ENCODE measurements around the gene IFNLR1. TPM values are rescaled to one million over a fixed set of nuclear protein-coding genes. Genes with fewer than 3 reads are reported as not detected.

IFNLR1 gene
- total and polyA plus RNA-seq, 9 of the 15 experiments (the other 6 are each of a cell fraction or from before 2014, with no cell fraction given): not detected

GRCh38 chr1:24154215-24154614, 32.9 kb downstream of the IFNLR1 start:
- no peaks in the 10 kb centered on the region for H3K36me3 ChIP-seq (ENCODE audit: control insufficient read depth, insufficient read depth, low read length)
- TF ChIP-seq NRF1 (conservative IDR thresholded peaks at IDR 0.05 in 1 of 2, IDR thresholded peaks at IDR 0.05 in 1 of 2) (peak; percentile 40 to 41; a peak in 2 of 4 replicates), THRAP3 (IDR thresholded peaks at IDR 0.05; ENCODE audit: borderline replicate concordance) (no peak), E4F1 (CRISPR knock-in tag; IDR thresholded peaks at IDR 0.05; ENCODE audit: borderline replicate concordance) (no peak), ZNF436 (CRISPR knock-in tag; IDR thresholded peaks at IDR 0.05) (no peak), BHLHE40 (IDR thresholded peaks at IDR 0.05; ENCODE audit: low read length) (peak; percentile 44; the same call in 1 of the 2 replicates), TCF7L2 (IDR thresholded peaks at IDR 0.05; ENCODE audit: low read depth, low read length) (no peak)
- no peak overlapping the region for H2AFZ ChIP-seq (ENCODE audit: low read depth, low read length)
- ATAC-seq: no peak
- no peaks in the 10 kb centered on the region for H3K9me1 ChIP-seq (ENCODE audit: control insufficient read depth, insufficient read depth, low read length)
- 4% methylated on average over 8 of the region's 8 CpGs for WGBS (ENCODE audit: insufficient coverage, low coverage, missing lambda C conversion rate)
- FAIRE-seq: no peak
- no peaks in the 10 kb centered on the region for H3K79me2 ChIP-seq (ENCODE audit: control insufficient read depth, insufficient read depth, low read length)
- peaks cover 7 to 9% of the 10 kb centered on the region in 2 experiments; a peak in 3 of 5 replicates for H3K4me1 ChIP-seq (replicated peaks in 1 of 2; ENCODE audit: control insufficient read depth in 2 of 2, insufficient read depth in 2 of 2, low read length in 2 of 2)
- no peak overlapping the region for H3K4me3 ChIP-seq
- no peak for DNase-seq (ENCODE audit: extremely low read depth in 1 of 4, low spot score in 3 of 4)
- 0 out of 2 replicates have a peak, but pooled peaks cover 9% of the 10 kb centered on the region for H4K20me1 ChIP-seq (replicated peaks; ENCODE audit: control insufficient read depth, insufficient read depth, low read length)
- no peak overlapping the region for H3K27ac ChIP-seq (ENCODE audit: extremely low read depth, low read depth, low read length)
- ChIA-PET POLR2A (interaction anchor here (1.2 kb wide), 1 partner anchor 12 kb away, joined by 3 read pairs; the partner anchor contains the start of gene IL22RA1), CTCF (ENCODE audit: low intra/inter-chr PET ratio) (no interaction called here)
- H3K9ac ChIP-seq (ENCODE audit: insufficient read depth in 1 of 2, low read depth in 2 of 2, low read length in 2 of 2): no peak overlapping the region
- intact Hi-C loops (cut with micrococcal nuclease) (loop anchor here (5.0 kb wide), 1 partner anchor 43 kb away; no protein-coding TSS in a partner anchor), in situ Hi-C loops (cut with MboI) (no loop called here)
- H3K4me2 ChIP-seq (ENCODE audit: insufficient read depth, low read length): no peak overlapping the region
- H3K9me3 ChIP-seq (replicated peaks; ENCODE audit: control insufficient read depth, insufficient read depth, low read depth, low read length): no peaks in the 10 kb centered on the region
- no TSS peak for BruUV-seq (replicated peaks)
- peaks cover 43 to 63% of the 10 kb centered on the region in 2 experiments for H3K27me3 ChIP-seq (ENCODE audit: control insufficient read depth in 2 of 2, insufficient read depth in 2 of 2, low read length in 2 of 2)

All from K562 (cell line).